OCI-LY7 (cell line): Measurements from ENCODE around the gene B9D2. TPM values are rescaled to one million over a fixed set of nuclear protein-coding genes. Genes with fewer than 3 reads are reported as not detected.
"Not testable (repeated sequence)": the region's sequence is repeated elsewhere in the genome, so short reads cannot be mapped to it uniquely, and the experiment has no call there.

ENCODE experiments used
- BruUV-seq: library from RNA; stranded (reverse); fragments of 400-500 nt; replicated peaks from 2 replicates; lab custom pipeline; 2021; lab: Mats Ljungman, UMichigan
- CTCF ChIA-PET: fragments of 300-600 bp; sonication (Branson Sonifier 250); formaldehyde crosslinking; loops from one replicate; lab custom pipeline; 2022; ENCODE audit warnings: antibody characterized with exemption; ENCODE audit not compliant: unreplicated experiment; lab: Charles Lee
- POLR2A ChIA-PET: fragments of 300-600 bp; sonication (Branson Sonifier 250); formaldehyde crosslinking; loops from one replicate; lab custom pipeline; 2022; ENCODE audit warnings: antibody characterized with exemption; lab: Charles Lee
- DNase-seq: peaks from one replicate; pipeline ENCODE4 v3.0.0-alpha.2; 2015; ENCODE audit warnings: low spot score
- H2AFZ ChIP-seq: fragments of 200-600 bp; sonication (generic), shearing (Covaris generic); 2 replicates; pipeline ENCODE4 v1.6.1; 2014; ENCODE audit warnings: mild to moderate bottlenecking, antibody characterized with exemption, low read length, moderate library complexity
- H3K27ac ChIP-seq: fragments of 200-600 bp; sonication (generic); 2 replicates; pipeline ENCODE4 v1.5.1; 2014; ENCODE audit warnings: mixed run types, low read depth, mild to moderate bottlenecking, moderate library complexity, low read length, inconsistent platforms; ENCODE audit not compliant: poor library complexity, severe bottlenecking
- H3K36me3 ChIP-seq: fragments of 200-600 bp; sonication (generic); 2 replicates; pipeline ENCODE4 v1.6.1; 2014; ENCODE audit warnings: mild to moderate bottlenecking, antibody characterized with exemption, low read length, moderate library complexity, mixed read lengths; ENCODE audit not compliant: insufficient read depth
- H3K4me1 ChIP-seq: fragments of 200-600 bp; sonication (generic); 2 replicates; pipeline ENCODE4 v1.5.1; 2014; ENCODE audit warnings: mild to moderate bottlenecking, low read length; ENCODE audit not compliant: insufficient read depth, poor library complexity, severe bottlenecking
- H3K4me2 ChIP-seq: fragments of 200-600 bp; sonication (generic); 2 replicates; pipeline ENCODE4 v1.6.1; 2014; ENCODE audit warnings: mild to moderate bottlenecking, low read length
- H3K4me3 ChIP-seq: fragments of 200-600 bp; sonication (generic); 2 replicates; pipeline ENCODE4 v1.5.1; 2014; ENCODE audit warnings: mild to moderate bottlenecking, low read depth, low read length; ENCODE audit not compliant: poor library complexity, severe bottlenecking
- H3K79me2 ChIP-seq: fragments of 200-600 bp; sonication (generic); 2 replicates; pipeline ENCODE4 v1.6.1; 2016; ENCODE audit warnings: low read depth, mild to moderate bottlenecking, low read length, moderate library complexity, mixed read lengths; ENCODE audit not compliant: insufficient read depth
- H3K9me2 ChIP-seq: fragments of 200-600 bp; sonication (generic); 2 replicates; pipeline ENCODE4 v1.6.1; 2016; ENCODE audit warnings: mild to moderate bottlenecking, low read length, mixed read lengths; ENCODE audit not compliant: insufficient read depth
- H3K9me3 ChIP-seq: fragments of 200-600 bp; sonication (generic); 2 replicates; pipeline ENCODE4 v1.6.1; 2014; ENCODE audit warnings: mild to moderate bottlenecking, mixed run types, low read length, mixed read lengths
- H4K20me1 ChIP-seq: fragments of 200-600 bp; sonication (generic); 2 replicates; pipeline ENCODE4 v1.6.1; 2014; ENCODE audit warnings: mild to moderate bottlenecking, antibody characterized with exemption, low read length, moderate library complexity, mixed read lengths; ENCODE audit not compliant: insufficient read depth
- EZH2phosphoT487 ChIP-seq: fragments of 200-600 bp; sonication (generic); IDR thresholded peaks from 2 replicates; pipeline ENCODE4 v1.6.1; 2018; ENCODE audit warnings: low read depth, borderline replicate concordance, mild to moderate bottlenecking, mixed run types, antibody characterized with exemption, low read length, moderate library complexity, mixed read lengths
- intact Hi-C: fragments of 100-400 bp; cut with micrococcal nuclease; formaldehyde crosslinking; loops from one replicate; pipeline ENCODE4 v1.10.0; 2022; ENCODE audit not compliant: unreplicated experiment
- total RNA-seq, 2 experiments: library from RNA; depleted of rRNA in 1 of 2; stranded (reverse); fragments of >200 nt in 1 of 2; shearing (Covaris generic) in 1 of 2; gene quantifications; 2 replicates each; pipeline ENCODE4 v1.2.3, GENCODE V29; 2014 to 2022
- TF ChIP-seq, protein P1 (sequence below): fragments of 200-600 bp; sonication (generic); conservative IDR thresholded peaks from 2 replicates; pipeline ENCODE4 v1.5.1; 2014; ENCODE audit warnings: mild to moderate bottlenecking, antibody characterized with exemption, low read length, moderate library complexity, mixed read lengths

The B9D2 gene
- total RNA-seq, 2 experiments from 2014 or later = 3.9 to 5.2 TPM

DNA sequence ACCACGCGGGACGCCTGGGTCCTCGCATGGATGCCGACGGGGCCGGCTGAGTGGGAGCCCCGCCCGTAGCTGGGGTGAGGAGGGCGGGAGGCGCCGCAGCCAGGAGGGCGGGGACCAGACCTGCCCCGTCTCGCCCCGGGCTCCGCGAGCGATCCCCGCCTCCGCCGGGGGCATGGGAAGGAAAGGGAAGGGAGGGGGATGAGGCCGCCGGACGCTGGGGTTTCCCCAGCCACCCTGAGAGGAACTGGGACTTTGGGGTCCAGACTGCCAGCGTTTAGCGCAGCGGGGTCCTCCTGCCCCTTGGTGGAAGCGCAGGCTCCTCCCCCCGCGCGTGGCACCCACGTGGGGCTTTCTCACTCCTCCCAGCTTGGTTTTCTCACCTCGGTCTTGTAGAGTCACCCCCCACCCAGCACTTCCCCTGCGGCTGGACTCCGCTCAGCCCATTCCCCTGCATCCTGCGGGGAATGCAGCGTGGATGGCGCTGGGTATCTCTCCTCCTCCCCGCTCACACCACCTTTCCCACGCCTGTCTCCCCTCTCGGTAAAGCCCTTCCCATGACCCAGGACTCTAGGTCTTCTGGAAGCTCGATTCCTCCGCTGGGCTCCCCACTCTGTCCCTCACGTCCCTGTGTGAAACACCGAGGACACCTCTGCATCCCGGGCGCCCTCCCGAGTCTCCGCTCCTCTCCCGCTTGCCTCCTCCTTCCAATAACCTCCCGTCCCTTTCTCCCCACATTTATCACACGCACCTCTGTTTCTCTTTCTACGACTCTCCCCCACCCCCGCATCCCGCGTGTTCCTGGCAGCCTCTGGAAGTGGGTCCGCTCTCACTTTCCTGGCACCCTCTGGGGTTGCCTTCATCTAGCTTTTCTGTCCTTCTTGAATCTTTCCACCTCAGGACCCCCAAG is 12.4 kb downstream of the B9D2 start:
- H3K9me2 ChIP-seq = no peaks in the 10 kb centered on the region
- intact Hi-C loops = loop anchor here (1.0 to 2.0 kb wide), 3 partner anchors 24 to 89 kb away; partner anchors contain the start of gene CCDC97
- H3K9me3 ChIP-seq = no peaks in the 10 kb centered on the region
- H3K36me3 ChIP-seq = peaks cover 37% of the 10 kb centered on the region
- H3K4me2 ChIP-seq = peak overlapping the region; percentile 78
- peaks cover 21% of the 10 kb centered on the region for H3K4me1 ChIP-seq
- H4K20me1 ChIP-seq = peaks cover 4% of the 10 kb centered on the region
- H3K79me2 ChIP-seq = peaks cover 42% of the 10 kb centered on the region; the same call in 1 of the 2 replicates
- BruUV-seq = no TSS peak
- peak overlapping the region; percentile 77 for H3K4me3 ChIP-seq
- no peak for TF ChIP-seq EZH2phosphoT487
- TF ChIP-seq, protein P1, sequence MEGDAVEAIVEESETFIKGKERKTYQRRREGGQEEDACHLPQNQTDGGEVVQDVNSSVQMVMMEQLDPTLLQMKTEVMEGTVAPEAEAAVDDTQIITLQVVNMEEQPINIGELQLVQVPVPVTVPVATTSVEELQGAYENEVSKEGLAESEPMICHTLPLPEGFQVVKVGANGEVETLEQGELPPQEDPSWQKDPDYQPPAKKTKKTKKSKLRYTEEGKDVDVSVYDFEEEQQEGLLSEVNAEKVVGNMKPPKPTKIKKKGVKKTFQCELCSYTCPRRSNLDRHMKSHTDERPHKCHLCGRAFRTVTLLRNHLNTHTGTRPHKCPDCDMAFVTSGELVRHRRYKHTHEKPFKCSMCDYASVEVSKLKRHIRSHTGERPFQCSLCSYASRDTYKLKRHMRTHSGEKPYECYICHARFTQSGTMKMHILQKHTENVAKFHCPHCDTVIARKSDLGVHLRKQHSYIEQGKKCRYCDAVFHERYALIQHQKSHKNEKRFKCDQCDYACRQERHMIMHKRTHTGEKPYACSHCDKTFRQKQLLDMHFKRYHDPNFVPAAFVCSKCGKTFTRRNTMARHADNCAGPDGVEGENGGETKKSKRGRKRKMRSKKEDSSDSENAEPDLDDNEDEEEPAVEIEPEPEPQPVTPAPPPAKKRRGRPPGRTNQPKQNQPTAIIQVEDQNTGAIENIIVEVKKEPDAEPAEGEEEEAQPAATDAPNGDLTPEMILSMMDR = no peak
- H3K27ac ChIP-seq = peak overlapping the region; percentile 25
- ChIA-PET CTCF (no interaction called here), POLR2A (interaction anchor here (0.6 to 1.7 kb wide), 5 partner anchors 12 to 89 kb away, joined by 3 to 7 read pairs (median 3); partner anchors contain the start of gene B9D2)
- peak; percentile 56 for DNase-seq
- peak overlapping the region; percentile 25; the same call in 1 of the 2 replicates for H2AFZ ChIP-seq

DNA sequence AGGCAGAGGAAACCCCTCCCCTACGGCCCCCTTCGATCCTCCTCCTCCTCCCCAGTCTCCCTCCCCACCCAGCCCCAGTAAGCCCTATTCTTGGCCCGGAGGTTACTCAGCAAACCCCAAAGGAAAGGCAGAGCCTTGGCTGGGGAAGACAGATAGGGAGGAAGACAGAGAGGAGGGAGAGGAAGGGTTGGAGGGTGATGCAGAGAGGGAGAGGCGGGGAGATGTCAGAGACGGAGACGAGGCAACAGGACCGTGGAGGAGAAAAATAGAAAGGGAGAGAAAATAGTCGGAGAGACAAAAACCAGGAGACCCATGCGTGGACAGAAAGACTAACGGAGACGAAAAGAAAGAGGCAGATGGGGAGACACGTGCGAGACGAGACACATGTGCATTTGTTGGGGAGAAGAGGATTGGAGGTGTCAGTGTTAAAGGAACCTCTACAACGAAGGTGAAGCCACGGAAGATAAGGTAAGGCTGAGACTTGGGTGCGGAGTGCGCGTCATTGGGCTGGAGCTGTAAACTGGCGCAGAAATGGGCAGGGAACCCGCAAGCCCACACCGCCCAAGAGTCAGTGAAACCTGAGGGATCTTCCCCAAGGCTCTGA is 13.1 kb downstream of the B9D2 start:
- H3K27ac ChIP-seq = peak overlapping the region; percentile 11
- no peak for DNase-seq
- ChIA-PET POLR2A (interaction anchor here (0.7 kb wide), 1 partner anchor 27 kb away, joined by 3 read pairs; no protein-coding TSS in a partner anchor), CTCF (no interaction called here)
- H3K36me3 ChIP-seq = peaks cover 44% of the 10 kb centered on the region
- intact Hi-C loops = no loop called here
- H3K9me3 ChIP-seq = no peaks in the 10 kb centered on the region
- H2AFZ ChIP-seq = peak overlapping the region; percentile 25; the same call in 1 of the 2 replicates
- H3K4me1 ChIP-seq = peaks cover 21% of the 10 kb centered on the region
- peaks cover 4% of the 10 kb centered on the region for H4K20me1 ChIP-seq
- peaks cover 42% of the 10 kb centered on the region; the same call in 1 of the 2 replicates for H3K79me2 ChIP-seq
- TF ChIP-seq, protein P1 = no peak
- no peak for TF ChIP-seq EZH2phosphoT487
- H3K4me2 ChIP-seq = peak overlapping the region; percentile 78
- peak overlapping the region; percentile 77 for H3K4me3 ChIP-seq
- no TSS peak for BruUV-seq
- H3K9me2 ChIP-seq = no peaks in the 10 kb centered on the region

DNA sequence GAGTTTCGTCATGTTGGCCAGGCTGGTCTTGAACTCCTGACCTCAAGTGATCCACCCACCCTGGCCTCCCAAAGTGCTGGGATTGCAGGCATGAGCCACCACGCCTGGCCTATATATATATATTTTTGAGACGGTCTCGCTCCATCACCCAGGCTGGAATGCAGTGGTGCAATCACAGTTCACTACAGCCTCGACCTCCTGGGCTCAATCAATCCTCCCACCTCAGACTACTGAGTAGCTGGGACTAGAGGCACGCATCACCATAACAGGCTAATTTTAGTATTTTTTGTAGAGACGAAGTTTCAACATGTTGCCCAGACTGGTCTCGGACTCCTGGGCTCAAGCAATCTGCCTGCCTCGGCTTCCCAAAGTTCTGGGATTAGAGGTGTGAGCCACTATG is 17.0 kb downstream of the B9D2 start:
- DNase-seq, H3K4me3 ChIP-seq, BruUV-seq, H3K4me2 ChIP-seq, H3K27ac ChIP-seq, H3K9me2 ChIP-seq, intact Hi-C loops, CTCF ChIA-PET, H3K9me3 ChIP-seq, H4K20me1 ChIP-seq, H2AFZ ChIP-seq: not testable (repeated sequence)
- peaks cover 25% of the 10 kb centered on the region; the same call in 1 of the 2 replicates for H3K79me2 ChIP-seq
- H3K4me1 ChIP-seq = peaks cover 15% of the 10 kb centered on the region
- POLR2A ChIA-PET = interaction anchor here (0.7 kb wide), 1 partner anchor 8 kb away, joined by 6 read pairs; no protein-coding TSS in a partner anchor
- H3K36me3 ChIP-seq = peaks cover 75% of the 10 kb centered on the region
